Mammary epithelial cell (primary cell): ENCODE data around the gene CENPV.

Experiments used
- EZH2 ChIP-seq: IDR thresholded peaks from 2 replicates; pipeline ENCODE4 v1.6.1; 2012; ENCODE audit warnings: low read length, inconsistent platforms, borderline replicate concordance
- TF ChIP-seq, protein P1 (sequence below), 2 donors: IDR thresholded peaks in 1 of 2; conservative IDR thresholded peaks in 1 of 2; 2 replicates each; pipeline ENCODE4 v1.5.1; 2011 to 2012; ENCODE audit warnings: inconsistent platforms in 2 of 2, low read length in 2 of 2, mild to moderate bottlenecking in 2 of 2, control low read depth in 1 of 2, low read depth in 1 of 2; ENCODE audit not compliant: insufficient read depth in 1 of 2; ENCODE audit errors: extremely low read depth in 1 of 2

DNA sequence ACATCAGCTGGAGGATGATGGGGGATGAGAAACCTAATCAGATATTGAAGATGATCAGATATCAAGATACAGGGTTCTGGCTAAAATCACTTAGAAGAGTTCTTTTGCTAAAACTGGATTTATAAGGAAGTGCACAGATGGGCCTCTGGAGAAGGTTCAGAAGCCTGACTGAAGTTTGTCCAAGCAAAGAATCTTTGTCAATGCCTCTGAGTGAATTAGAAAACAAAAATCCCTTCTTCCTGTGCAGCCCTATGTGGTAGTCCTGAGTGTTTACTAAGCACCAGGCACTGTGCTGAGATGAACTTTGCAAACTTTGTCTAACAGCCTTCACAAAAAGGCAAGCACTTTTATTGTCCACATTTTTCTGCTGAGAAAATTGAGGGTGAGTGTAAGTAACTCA lies 11.4 kb upstream of the CENPV start:
- TF ChIP-seq, protein P1, sequence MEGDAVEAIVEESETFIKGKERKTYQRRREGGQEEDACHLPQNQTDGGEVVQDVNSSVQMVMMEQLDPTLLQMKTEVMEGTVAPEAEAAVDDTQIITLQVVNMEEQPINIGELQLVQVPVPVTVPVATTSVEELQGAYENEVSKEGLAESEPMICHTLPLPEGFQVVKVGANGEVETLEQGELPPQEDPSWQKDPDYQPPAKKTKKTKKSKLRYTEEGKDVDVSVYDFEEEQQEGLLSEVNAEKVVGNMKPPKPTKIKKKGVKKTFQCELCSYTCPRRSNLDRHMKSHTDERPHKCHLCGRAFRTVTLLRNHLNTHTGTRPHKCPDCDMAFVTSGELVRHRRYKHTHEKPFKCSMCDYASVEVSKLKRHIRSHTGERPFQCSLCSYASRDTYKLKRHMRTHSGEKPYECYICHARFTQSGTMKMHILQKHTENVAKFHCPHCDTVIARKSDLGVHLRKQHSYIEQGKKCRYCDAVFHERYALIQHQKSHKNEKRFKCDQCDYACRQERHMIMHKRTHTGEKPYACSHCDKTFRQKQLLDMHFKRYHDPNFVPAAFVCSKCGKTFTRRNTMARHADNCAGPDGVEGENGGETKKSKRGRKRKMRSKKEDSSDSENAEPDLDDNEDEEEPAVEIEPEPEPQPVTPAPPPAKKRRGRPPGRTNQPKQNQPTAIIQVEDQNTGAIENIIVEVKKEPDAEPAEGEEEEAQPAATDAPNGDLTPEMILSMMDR (conservative IDR thresholded peaks at IDR 0.05 in 1 of 2, IDR thresholded peaks at IDR 0.05 in 1 of 2; ENCODE audit: extremely low read depth in 1 of 2, insufficient read depth in 1 of 2, low read depth in 1 of 2, low read length in 2 of 2): no peak
- TF ChIP-seq EZH2: no peak
